ENCODE results near the gene GAA. TPM values are rescaled to one million over a fixed set of nuclear protein-coding genes. Genes with fewer than 3 reads are reported as not detected.
A peak's percentile ranks its signal among the peaks of the same experiment; 100 is the strongest.

GAA gene
- total RNA-seq, 1 experiment from 2014 or later = 30.3 TPM

DNA sequence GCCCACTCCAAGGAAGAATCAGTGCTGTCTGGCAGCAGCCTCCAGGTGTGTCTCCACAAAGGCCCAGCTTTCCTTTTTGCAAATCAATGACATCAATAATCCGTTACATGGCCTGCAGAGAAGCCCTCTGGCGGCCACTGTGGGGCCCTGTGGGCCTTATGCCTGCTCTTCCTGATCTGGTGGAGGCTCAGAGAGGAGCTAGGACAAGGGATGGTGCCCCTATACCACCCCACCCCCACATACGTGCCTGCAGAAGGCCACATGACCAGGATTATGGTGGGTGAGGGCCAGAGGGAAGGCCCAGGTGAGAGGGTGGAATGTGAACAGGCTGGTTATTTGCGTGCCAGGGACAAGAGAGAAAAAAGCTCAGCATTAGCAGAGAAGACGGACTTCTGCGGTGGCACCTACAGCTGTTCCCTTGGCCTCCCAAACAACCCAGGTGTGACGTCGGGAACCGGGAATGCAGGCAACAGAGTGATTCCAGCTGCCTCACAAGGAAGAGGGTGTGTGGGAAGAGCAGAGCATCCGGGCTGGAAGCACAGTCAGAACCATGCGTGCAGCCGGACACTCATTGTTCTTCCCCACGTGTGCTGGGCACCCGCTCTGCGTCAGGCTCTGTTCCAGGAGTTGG, 23.1 kb downstream of the GAA start:
- Histone ChIP-seq H3T11ph (ENCODE audit: low read length) (no peak overlapping the region), H2BK5ac (ENCODE audit: insufficient read length, low read length) (no peak overlapping the region), H3K27me3 (ENCODE audit: insufficient read depth, low read length) (no peaks in the 10 kb centered on the region), H2BK15ac (ENCODE audit: low read depth, low read length) (no peak overlapping the region), H3K23ac (ENCODE audit: insufficient read length, low read depth, low read length) (no peak overlapping the region), H3K56ac (ENCODE audit: insufficient read length, low read depth, low read length) (no peak overlapping the region), H3K23me2 (ENCODE audit: insufficient read length, low read depth, low read length, poor library complexity, severe bottlenecking) (no peaks in the 10 kb centered on the region), H4K91ac (ENCODE audit: insufficient read length, low read depth, low read length) (no peak overlapping the region), H3K4ac (ENCODE audit: low read depth, low read length) (no peak overlapping the region), H3K9me3 (ENCODE audit: control insufficient read depth, low read depth, low read length) (no peaks in the 10 kb centered on the region), H3K4me1 (ENCODE audit: insufficient read depth, low read length) (peaks cover 9% of the 10 kb centered on the region; the same call in 1 of the 2 replicates), H2BK120ac (ENCODE audit: low read depth, low read length, poor library complexity, severe bottlenecking) (no peak overlapping the region), H2BK20ac (ENCODE audit: low read depth, low read length, poor library complexity, severe bottlenecking) (no peak overlapping the region), H4K8ac (replicated peaks; ENCODE audit: insufficient read length, low read depth, low read length) (no peak overlapping the region), H2BK12ac (ENCODE audit: insufficient read length, low read depth, low read length) (no peak overlapping the region), H3K4me2 (ENCODE audit: insufficient read depth, insufficient read length, low read length) (peak overlapping the region; percentile 20), H2AFZ (ENCODE audit: low read length) (no peak overlapping the region), H2AK5ac (ENCODE audit: insufficient read length, low read length) (no peak overlapping the region), H3K27ac (ENCODE audit: insufficient read length, low read depth, low read length) (no peak overlapping the region), H3K18ac (ENCODE audit: insufficient read length, low read depth, low read length) (peak overlapping the region; percentile 27), H3K79me1 (ENCODE audit: insufficient read depth, low read depth, low read length, poor library complexity, severe bottlenecking) (no peaks in the 10 kb centered on the region), H4K5ac (ENCODE audit: insufficient read length, low read depth, low read length) (no peak overlapping the region), H3K9ac (ENCODE audit: extremely low read depth, insufficient read length, low read length) (no peak overlapping the region), H3K79me2 (ENCODE audit: insufficient read depth, low read length) (no peaks in the 10 kb centered on the region), H3K14ac (ENCODE audit: insufficient read depth, low read length) (peak overlapping the region; percentile 67; the same call in 1 of the 2 replicates), H4K20me1 (ENCODE audit: control insufficient read depth, insufficient read depth, insufficient read length) (no peaks in the 10 kb centered on the region)
- Mint-ChIP-seq H3K36me3 (ENCODE audit: insufficient read depth in 1 of 3, low read depth in 3 of 3) (no peaks in the 10 kb centered on the region), H3K9me3 (no peaks in the 10 kb centered on the region), H3K4me1 (peaks cover 24 to 47% of the 10 kb centered on the region in 2 experiments), H3K4me3 (peak overlapping the region; percentile 48 to 65), H3K27ac (peak overlapping the region; percentile 93 to 94 (median 94); a peak in 5 of 7 replicates), H3K27me3 (ENCODE audit: low read depth) (peaks cover 3% of the 10 kb centered on the region; the same call in 1 of the 2 replicates)
- DNase-seq = peak; percentile 93
- TF ChIP-seq, protein P1, sequence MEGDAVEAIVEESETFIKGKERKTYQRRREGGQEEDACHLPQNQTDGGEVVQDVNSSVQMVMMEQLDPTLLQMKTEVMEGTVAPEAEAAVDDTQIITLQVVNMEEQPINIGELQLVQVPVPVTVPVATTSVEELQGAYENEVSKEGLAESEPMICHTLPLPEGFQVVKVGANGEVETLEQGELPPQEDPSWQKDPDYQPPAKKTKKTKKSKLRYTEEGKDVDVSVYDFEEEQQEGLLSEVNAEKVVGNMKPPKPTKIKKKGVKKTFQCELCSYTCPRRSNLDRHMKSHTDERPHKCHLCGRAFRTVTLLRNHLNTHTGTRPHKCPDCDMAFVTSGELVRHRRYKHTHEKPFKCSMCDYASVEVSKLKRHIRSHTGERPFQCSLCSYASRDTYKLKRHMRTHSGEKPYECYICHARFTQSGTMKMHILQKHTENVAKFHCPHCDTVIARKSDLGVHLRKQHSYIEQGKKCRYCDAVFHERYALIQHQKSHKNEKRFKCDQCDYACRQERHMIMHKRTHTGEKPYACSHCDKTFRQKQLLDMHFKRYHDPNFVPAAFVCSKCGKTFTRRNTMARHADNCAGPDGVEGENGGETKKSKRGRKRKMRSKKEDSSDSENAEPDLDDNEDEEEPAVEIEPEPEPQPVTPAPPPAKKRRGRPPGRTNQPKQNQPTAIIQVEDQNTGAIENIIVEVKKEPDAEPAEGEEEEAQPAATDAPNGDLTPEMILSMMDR (conservative IDR thresholded peaks at IDR 0.05) = peak; percentile 88
- WGBS (ENCODE audit: extremely low coverage, insufficient read length, low lambda C conversion rate) = no CpG with 5 or more reads among the region's 15 CpGs

Data from H9 (cell line).